22Rv1 (cell line): Measurements from ENCODE around the gene LAMTOR4.

Source experiments
- CTCF ChIP-seq: fragments of 450-650 bp; IDR thresholded peaks from 2 replicates; pipeline ENCODE4 v1.5.1; 2017; ENCODE audit warnings: mild to moderate bottlenecking
- ZFX ChIP-seq: fragments of 450-650 bp; IDR thresholded peaks from 2 replicates; pipeline ENCODE4 v1.6.1; 2017; ENCODE audit warnings: antibody characterized with exemption, borderline replicate concordance

GRCh38 chr7:100126239-100126930 is 22.3 kb upstream of the LAMTOR4 start:
- TF ChIP-seq CTCF, result no peak
- no peak for TF ChIP-seq ZFX
